Limb (tissue), 2 donors: Measurements from ENCODE around the gene RAB3B.

Experiments
- DNase-seq, 2 donors: peaks; one replicate each; pipeline ENCODE4 v3.0.0-alpha.2; 2016; ENCODE audit errors: extremely low spot score in 2 of 2

The RAB3B gene

DNA sequence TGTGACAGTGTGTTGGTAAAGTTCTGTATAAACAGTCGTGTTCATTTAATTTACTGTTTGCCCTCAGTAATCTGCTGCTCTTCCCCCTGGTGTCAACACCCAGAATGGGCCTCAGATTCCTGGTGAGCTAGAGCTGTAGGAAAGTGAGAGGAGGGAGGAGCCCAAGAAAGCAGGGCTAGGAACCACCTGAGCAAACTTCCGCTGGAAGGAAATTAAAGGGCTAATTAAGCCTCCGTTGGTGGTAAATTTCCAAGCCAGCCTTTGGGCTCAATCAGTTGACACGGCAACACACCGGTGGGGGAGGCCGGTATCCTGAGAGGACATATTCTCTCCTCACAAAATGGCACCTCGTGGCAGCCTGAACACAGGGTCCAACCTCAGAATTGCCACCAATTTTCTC, 32.9 kb downstream of the RAB3B start:
- DNase-seq = no peak

DNA sequence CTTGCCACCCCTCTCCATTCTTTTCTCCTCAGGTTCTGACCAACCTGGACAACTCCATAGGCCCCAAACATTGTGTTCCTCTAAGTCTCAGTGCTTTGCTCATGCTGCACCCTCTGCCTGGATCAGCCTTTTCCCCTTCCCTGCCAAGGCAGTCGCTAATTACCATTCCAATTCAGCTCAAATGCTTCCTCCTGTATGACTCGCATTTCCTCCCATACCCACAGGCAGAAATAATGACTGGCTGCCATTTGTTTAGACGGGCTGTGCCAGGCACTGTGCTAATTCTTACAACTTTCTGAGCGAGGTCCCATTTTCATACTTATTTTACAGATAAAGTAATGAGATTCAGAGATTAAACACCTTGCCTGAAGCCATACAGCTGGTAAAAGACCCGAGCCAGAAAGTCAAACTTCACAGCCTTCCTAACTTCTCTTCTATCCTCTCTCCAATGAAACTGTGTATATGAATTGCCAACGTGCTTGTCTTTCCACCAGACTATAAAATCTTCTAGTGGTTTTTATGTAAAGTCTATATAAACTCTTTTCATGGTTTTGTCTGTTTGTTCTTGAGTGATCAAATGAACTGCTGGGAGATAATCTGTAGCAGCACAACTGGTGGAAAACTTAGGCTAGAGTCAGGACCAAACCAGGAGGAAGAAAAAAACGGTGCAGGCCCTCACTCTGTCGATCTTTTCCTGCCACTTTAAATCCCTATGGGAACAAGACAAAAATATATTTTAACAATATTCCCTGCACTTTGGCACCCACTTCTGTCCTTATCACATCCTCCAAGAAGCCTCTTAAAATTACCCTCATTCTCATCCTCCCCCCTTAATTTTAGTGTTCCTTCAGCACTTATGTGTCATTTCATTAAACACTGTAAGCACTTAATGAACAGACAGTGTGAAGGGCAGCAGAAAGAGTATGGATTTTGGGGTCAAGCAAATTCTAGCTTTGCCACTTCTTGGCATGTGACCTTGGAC, 33.7 kb downstream of the RAB3B start:
- no peak for DNase-seq

DNA sequence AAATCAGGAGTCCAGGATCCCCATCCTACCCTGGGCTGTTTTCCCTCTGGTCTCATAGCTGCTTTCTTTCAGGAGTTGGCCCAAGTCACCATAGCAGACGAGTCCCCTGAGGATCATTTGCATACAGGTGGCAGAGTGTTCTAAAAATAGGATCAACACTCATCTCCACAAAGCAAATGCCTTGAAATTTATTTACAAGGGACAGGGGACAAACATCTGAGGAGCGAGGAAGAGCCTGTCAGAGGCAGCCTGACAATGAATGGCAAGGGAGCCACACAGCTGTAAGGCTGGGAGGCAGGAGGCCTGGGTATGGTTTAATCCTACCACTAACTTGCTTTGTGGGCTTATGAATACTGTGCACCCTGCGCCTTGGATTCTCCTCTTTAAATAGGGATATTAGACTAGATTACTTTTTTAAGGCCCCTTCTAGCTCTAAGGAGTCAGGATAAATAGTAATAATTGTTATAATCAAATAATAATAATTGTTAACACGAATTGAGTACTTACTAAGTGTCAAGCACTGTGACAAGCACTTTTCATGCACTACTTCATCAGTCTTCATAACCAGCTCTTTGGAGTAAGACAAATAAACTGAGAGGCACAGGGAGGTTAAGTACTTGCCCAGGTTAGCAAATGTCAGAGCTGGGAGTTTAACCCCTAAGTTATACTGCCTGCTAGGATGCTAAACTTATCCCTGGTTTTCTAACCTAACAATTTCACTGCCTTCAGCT, 34.5 kb downstream of the RAB3B start:
- no peak for DNase-seq

DNA sequence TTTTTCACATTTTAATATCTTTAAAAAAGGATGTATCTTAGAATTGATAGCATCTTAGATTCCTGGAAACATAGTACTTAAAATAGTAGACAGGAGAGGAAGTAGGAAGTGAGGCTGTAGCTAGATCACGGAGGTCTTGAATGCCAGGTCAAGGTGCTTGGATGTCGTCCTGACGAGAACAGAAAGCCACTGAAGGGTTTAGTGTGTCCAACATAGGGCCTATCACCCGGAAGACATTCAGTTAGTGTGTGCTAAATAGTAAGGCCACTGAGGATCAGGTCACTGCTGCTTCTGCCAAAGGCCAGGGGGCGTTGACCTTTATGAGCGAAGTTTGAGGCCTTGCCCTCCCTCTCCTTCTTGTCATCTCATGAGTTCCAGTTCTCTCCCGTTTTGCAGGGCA, 35.7 kb downstream of the RAB3B start:
- no peak for DNase-seq

DNA sequence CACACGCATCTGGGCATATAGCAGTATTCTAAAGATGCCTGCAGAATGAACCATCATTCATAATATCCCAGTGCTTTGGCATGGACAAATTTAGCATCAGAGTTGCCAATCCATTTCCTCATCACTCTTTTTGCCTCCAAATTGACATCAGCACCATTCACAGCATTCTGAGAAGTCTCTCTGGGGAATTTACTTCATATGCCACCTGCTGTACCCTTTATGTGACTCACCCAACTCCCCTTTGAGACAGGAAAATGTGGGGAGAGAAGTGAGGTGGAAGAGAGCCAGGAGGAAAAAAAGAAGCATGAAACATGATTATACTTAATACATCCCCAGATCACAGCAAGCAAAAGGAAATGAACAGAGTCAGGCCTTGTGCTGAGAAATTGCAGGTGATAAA, 37.4 kb downstream of the RAB3B start:
- DNase-seq = no peak

DNA sequence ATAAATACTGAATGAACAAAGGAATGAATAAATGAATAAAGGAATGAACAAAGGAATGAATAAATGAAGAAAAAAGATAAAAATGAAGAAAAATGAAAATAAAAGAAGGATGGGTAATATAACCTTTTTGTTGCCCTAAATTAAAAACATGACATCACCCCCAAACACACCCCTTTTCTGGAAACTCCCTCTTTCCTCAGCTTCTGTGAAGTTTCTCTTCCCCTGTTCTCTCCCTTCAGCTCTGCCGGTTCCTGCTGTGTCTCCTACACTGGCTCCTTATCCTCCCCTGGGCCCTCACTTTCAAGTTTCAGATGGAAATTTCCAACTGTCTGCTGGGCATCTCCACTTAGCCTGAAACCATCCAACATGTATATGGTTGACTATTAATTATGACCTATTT, 37.9 kb downstream of the RAB3B start:
- no peak for DNase-seq

DNA sequence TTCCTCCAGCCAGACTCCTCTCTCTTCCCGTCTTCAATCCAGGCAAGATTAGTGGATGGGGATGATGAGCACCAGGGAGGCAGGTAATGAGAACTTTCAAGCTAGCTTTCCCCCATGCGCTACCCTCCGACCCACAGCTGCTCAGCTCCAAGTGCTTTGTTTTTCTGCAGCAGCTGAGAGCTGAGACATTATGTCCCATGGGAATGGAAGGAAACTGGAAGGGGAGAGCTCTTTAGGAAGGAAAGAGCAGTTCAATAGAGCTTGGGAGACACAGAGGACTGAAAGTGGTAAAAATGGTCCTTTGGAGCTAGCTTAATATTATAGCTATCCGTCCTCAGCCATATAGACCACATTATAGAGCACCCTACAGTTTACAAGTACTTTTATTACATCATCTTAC, 39.8 kb downstream of the RAB3B start:
- DNase-seq = no peak

DNA sequence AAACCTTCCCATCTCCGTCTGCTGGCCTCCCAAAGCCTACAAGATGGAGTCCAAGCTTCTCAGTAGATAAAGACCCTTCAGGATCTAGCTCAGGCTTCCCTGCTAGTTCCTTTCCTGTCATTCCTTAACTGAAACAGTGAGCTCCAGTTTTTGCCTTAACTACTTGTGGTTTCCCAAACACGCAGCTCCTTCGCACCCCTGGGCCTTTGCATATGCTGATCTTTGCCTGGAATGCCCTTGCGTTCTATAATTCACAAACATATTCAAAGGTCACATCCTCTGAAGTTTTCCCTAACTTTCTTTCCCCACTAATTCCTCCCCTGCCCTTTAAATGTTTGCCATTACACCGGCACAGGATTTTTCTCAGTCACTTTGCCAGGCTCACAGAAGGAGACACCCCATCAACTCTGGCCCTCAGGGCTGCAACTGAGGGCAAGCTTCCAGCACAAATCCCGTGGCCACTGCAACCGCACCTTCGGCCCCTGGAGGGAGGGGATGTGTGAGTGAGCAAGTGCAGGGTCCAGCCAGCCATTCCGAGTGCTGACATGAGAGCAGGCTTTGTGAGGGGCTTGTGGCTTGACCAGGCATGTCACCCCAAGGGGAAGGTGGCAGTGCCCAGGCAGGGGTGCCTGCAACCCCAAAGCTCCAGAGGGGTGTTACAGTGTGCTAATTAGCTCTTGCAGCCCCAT, 41.3 kb downstream of the RAB3B start:
- DNase-seq = no peak

DNA sequence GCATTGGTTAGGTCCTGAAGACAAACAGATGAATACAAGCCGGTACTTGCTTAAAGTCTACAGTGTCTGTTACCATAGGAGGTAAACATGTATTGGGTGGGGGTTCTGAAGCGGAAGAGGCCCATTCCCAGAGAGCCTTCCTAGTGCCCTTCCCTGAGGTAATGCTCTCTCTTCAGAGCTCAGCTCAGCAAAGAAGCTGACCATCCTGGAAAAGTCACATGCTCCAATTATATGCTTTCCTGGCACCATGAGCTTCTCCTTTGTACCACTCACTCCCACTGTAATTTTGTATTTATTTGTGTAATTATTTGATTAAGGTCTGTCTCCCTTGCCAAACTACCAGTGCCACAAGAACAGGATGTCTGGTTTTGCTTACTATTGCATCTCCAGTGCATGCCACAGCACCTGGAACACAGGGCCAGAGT, 42.0 kb downstream of the RAB3B start:
- no peak for DNase-seq

DNA sequence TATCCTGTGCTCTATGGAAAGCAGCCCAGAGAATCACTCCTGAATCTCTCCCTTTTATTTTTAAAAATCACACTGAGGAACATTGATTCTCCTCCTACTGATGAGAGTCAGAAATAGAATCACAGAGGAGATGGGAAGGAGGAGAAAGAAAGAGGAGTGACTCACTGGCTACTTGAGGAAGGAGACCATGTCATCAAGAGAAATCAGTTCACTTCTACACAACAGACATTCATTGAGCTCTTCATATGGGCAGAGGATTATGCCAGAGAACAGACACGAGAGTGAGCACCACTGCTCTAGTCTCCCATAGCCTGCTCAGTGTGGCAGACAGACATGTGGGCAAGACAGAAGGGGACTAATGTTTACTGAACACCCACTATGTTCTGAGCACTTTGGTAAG, 44.2 kb downstream of the RAB3B start:
- no peak for DNase-seq

DNA sequence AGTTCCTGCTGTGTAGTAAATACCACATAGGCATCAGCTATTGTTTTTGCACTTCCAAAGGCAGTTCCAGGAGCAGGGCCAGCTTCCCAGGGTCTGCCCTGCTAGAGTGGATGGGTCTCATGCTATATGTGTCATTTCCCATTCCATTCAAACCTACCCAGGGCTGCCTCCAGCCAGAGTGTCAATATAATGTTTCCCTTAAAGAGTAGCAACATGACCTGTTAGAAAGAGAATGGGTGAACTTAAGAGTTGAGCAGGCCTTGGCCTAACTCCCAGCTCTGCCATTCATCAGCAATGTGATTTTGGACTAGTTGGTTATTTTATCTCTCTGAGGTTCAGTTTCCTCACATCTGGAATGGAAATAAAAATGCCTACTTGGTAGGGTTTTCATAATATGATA, 44.9 kb downstream of the RAB3B start:
- no peak for DNase-seq

DNA sequence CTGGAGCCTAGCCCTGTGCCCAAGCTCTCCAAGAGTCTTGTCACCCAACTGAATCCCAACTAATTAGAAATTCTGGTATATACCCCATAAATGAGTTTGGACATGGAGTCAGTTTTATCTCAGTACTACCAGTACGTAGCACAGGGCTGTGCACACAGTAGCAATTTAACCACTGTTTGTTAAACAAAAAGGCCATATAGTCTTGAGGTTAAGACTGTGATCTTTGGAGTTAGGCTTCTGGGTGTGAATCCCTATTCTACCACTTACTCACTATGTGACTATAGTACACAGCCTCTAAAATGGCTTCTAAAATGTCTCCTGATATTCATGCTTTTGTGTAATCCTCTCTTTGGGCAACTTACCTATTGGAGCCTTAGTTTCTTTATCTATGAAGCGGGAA, 48.2 kb downstream of the RAB3B start:
- no peak for DNase-seq

DNA sequence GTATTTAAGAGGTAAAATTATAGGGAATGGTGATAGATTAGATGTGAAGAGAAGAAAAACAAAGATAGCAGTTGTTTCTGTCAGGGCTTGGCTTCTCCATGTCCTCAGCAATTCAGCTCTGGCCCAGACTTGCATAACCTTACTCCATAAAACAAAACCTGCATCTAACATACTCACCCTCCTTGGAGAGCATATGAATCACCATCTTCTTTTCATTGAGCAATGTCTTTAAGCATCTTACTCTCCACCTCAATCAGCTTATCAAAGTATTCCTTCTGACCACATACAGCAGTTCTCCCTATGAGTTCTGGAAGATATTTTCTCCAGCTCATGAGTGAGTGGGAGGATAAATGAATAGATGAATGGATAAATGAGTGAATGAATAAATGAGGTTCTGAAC, 49.0 kb downstream of the RAB3B start:
- DNase-seq = no peak

DNA sequence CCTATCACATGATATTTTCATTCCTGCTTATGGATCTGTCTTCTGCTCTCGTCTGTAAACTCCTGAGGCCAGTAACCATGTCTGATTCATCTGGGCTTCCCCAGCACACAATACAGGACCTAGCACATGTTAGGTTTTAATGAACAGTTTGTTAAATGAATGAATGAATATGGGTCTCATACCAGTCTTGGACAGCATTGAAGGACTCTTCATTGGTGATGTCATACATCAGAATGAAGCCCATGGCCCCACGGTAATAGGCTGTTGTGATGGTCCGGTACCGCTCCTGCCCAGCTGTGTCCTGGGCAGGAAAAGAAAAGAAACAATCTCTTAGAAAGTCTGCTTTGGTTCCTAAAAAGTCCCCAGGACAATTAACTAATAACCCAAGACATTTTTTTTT, 53.4 kb downstream of the RAB3B start:
- no peak for DNase-seq

DNA sequence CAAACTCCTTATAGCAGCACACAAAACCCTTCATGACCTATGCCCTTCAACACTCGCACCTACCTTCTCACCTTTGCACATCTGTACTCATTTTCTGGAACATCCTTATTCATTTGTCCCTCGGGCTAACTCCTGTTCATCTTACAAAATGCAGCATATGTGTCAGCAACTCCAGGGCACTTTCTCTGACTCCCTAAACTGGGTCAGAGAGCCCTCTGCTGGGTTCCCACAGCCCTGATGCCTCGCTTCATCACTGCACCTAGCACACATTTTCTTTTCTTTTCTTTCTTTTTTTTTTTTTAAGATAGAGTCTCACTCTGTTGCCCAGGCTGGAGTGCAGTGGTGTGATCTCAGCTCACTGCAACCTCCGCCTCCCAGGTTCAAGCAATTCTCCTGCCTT, 54.0 kb downstream of the RAB3B start:
- no peak for DNase-seq

DNA sequence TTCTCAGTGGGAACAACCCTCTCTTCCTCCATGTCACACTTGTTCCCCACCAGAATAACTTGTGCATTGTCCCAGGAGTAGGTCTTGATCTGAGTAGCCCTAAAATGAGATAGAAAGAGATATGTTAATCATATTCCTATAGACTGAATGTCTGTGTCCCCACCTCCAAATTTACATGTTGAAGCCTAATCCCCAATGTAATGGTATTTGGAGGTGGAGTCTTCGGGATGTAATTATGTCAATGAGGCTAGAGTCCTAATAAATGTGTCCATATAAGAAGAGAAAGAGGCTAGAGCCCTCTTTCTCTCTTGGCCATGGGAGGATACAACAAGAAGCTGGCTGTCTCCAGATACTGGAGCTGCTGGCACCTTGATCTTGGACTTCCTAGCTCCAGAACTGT, 57.2 kb downstream of the RAB3B start:
- no peak for DNase-seq

DNA sequence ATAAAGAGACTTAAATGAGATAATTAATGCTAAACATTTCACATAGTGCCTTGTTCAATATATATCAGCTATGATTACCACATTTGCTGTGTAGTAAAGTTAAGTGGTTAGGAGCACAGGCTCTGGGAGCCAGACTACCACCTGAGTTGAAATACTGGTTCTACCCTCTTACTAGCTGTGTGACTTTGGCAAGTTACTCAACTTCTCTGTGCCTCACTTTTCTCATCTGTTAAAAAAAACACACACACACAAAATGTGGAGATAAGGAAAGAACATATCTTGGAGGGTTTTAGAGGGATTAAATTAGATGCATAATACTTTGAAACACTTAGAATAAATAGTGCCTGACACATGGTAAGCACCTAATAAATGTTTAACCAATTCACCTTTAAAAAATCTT, 60.2 kb downstream of the RAB3B start:
- no peak for DNase-seq

DNA sequence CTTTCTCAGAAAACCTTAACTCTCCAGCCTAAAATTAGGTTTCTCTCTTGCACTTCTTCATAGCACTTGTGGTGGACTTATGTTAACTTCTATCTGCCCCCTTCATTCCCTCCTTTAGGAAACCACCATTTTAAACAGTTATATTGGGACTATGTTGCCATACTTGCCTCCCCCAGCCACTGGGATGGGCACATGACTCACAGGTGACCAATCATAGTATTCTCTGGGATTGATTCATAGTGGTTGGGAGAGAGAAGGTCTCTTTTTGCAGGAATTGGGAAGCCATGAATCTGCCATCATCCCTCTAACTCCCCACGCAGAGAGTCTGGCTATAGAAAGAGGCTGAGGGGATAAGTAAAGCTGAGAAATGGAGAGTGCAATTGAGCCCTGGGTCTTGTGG, 61.6 kb downstream of the RAB3B start:
- DNase-seq = no peak

DNA sequence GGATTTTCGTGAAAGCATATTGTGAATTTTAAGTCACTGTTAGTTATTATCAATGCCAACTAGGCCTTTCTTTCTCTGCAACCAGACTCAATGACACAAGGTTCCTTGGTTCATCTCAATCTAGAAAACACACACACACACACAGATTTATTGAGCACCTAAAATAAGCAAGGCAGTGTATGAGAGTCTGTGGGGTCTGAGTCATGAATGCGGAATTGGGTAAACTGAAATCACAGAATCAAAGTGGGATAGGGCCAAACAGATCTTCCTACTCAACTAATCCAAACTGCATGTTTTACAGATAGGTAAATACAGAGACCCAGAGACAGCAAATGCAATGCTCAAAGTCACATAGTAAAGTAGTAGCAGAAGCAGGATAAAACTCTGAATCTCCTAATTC, 63.5 kb downstream of the RAB3B start:
- DNase-seq = no peak

DNA sequence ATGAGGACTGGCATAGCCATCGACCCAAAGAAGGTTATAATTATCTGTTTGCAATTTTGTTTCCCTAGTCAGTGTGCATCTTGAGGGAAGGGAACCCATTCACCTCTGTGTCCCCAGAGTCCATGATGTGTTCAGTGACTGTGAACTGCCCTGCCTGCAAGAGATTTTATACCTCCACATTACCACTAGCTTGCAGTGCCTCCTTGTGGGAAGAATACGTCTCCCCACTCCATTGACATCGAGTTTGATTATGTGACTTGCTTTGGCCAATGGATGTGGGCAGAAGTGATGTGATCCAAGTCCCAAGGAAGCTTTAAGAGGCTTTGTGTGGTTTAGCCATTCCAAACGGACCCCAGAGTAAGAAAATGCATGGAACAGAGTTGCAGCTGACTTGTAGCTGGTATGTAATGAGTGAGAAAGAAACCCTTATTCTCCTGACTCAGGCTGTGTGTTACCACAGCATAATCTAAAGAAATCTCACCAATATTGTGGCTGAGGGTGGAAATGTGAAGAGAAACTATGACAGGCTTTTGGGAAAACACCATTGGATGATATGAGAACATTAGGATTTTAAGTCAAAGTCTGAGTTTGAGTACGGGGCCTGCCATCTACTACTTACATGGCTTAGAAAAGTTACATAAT, 64.2 kb downstream of the RAB3B start:
- DNase-seq = no peak

DNA sequence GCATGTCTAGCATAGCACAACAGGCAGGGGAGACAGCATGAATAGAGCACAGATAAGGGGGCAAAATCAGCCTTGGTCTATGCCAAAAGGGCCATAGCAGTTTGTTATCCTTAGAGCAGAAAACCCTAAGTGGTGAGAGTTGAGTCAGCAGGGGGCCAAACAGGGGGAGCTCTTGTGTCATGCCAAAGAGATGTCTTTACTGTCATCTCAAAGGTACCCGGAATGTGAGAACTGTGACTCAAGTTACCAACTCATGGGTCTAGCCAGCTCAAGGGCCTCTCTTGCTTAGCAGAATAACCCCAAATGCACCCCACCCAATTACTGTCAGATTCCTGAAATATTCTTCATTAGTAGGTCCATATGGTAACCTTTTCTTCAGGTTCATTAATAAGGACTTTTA, 66.0 kb downstream of the RAB3B start:
- DNase-seq = no peak

DNA sequence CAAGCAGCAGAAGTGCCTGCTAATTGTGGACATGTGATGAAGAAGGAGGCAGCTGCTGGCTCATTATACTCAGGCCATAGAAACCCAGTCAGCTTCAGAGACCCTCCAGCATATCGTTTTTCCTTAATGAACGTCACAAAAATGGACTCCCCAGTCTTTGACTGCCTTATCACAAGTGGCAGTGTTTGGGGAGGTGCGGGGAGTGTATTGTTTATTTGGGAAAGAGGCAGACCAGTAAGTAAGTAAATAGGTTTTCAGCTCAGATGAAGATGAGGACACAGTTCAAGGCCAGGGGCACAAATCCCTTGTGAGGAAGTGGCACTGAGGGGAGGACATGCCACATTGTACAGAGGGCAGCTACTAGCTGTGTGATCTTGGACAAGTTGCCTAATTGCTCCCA, 68.5 kb downstream of the RAB3B start:
- no peak for DNase-seq
